ENCODE measurements around the gene ABHD17A. TPM values are rescaled to one million over a fixed set of nuclear protein-coding genes. Genes with fewer than 3 reads are reported as not detected.
A peak's percentile ranks its signal among the peaks of the same experiment; 100 is the strongest.
"Not testable (repeated sequence)": the region's sequence is repeated elsewhere in the genome, so short reads cannot be mapped to it uniquely, and the experiment has no call there.

ABHD17A gene
- total and polyA plus RNA-seq, 2 of the 8 experiments (the other 6 are each of a cell fraction or from before 2014, with no cell fraction given): 41.2 to 87.4 TPM

DNA sequence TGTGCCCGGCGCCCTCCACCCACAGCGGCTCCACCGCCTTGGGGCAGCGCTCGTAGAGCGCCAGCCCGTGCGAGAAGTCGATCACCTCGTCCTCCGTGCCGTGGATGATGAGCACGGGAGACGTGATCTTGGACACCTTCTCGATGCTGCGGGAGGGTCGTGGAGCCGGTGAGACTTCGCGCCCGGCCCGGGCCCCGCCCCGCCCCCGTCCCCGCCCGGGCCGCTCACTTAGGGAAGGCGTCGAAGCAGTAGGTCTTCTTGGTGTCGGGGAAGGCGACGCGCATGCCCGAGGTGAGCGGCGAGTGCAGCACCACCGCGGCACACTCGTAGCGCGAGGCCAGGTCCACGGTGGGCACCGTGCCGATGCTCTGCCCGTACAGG, 8.0 kb downstream of the ABHD17A start:
- H2BK15ac ChIP-seq (ENCODE audit: low read length); H3K27ac ChIP-seq (ENCODE audit: low read depth, low read length); H3K27me3 ChIP-seq (replicated peaks in 1 of 4; ENCODE audit: control insufficient read depth in 3 of 4, extremely low read depth in 1 of 4, insufficient read depth in 3 of 4, low read length in 3 of 4); H4K91ac ChIP-seq (replicated peaks; ENCODE audit: insufficient read length, low read length); H4K5ac ChIP-seq (ENCODE audit: insufficient read length, low read depth, low read length); H2AK5ac ChIP-seq (ENCODE audit: low read depth, low read length); H2AFZ ChIP-seq (ENCODE audit: low read length); H3K4me1 ChIP-seq (replicated peaks in 1 of 4; ENCODE audit: control insufficient read depth in 3 of 4, insufficient read depth in 4 of 4, low read length in 3 of 4); H3K4ac ChIP-seq (replicated peaks; ENCODE audit: insufficient read length, low read depth, low read length); H3K18ac ChIP-seq (ENCODE audit: extremely low read depth, low read length); FAIRE-seq; H3K36me3 ChIP-seq (ENCODE audit: control insufficient read depth in 2 of 4, insufficient read depth in 4 of 4, low read length in 3 of 4); H3K56ac ChIP-seq (replicated peaks; ENCODE audit: insufficient read length, low read depth, low read length); H4K8ac ChIP-seq (ENCODE audit: extremely low read depth, insufficient read depth, low read length); H2BK120ac ChIP-seq (replicated peaks; ENCODE audit: low read depth, low read length); H2BK5ac ChIP-seq (ENCODE audit: low read depth, low read length); H3K23ac ChIP-seq (ENCODE audit: insufficient read length); H3K9me3 ChIP-seq (ENCODE audit: insufficient read depth in 2 of 2, low read depth in 1 of 2, low read length in 1 of 2); H3K14ac ChIP-seq (ENCODE audit: insufficient read length); H3K9ac ChIP-seq (replicated peaks in 1 of 4; ENCODE audit: extremely low read depth in 1 of 4, low read depth in 3 of 4, low read length in 3 of 4); H2BK20ac ChIP-seq (ENCODE audit: low read length); DNase-seq (ENCODE audit: low read depth in 1 of 2, low spot score in 2 of 2); H2BK12ac ChIP-seq (ENCODE audit: low read depth, low read length): not testable (repeated sequence)
- H3K79me1 ChIP-seq (ENCODE audit: low read depth, low read length): peaks cover 10% of the 10 kb centered on the region
- H3K4me3 ChIP-seq (ENCODE audit: extremely low read depth in 1 of 4, insufficient read depth in 2 of 4, low read depth in 3 of 4, low read length in 4 of 4): peak overlapping the region in 2 of 4 experiments; percentile 27 to 87; a peak in 4 of 8 replicates
- 20% methylated on average over 1 of the region's 47 CpGs; no CpG with 5 or more reads in 1 of the 2 experiments for WGBS, 2 experiments (ENCODE audit: extremely low coverage in 1 of 2, insufficient coverage in 1 of 2, insufficient read length in 1 of 2, insufficient replicate concordance in 2 of 2, low coverage in 1 of 2, low lambda C conversion rate in 2 of 2, missing lambda C conversion rate in 1 of 2)
- H3K79me2 ChIP-seq (ENCODE audit: control insufficient read depth in 1 of 2, insufficient read depth in 2 of 2, low read length in 2 of 2): peaks cover 0 to 35% of the 10 kb centered on the region in 2 experiments; a peak in 3 of 4 replicates
- H3K4me2 ChIP-seq (ENCODE audit: insufficient read depth in 1 of 2, low read depth in 2 of 2, low read length in 2 of 2): peak overlapping the region; percentile 74 to 89
- CTCF ChIA-PET (ENCODE audit: partially characterized antibody): interaction anchor here (1.1 to 2.1 kb wide), 7 partner anchors 11 to 53 kb away, joined by 3 to 9 read pairs (median 3); no protein-coding TSS in a partner anchor
- H4K20me1 ChIP-seq (replicated peaks in 1 of 2; ENCODE audit: control insufficient read depth in 1 of 2, insufficient read depth in 2 of 2, low read length in 2 of 2): peaks cover 3 to 12% of the 10 kb centered on the region in 2 experiments
- H3K23me2 ChIP-seq (ENCODE audit: low read depth, low read length): peaks cover 14% of the 10 kb centered on the region
- POLR2A ChIA-PET (ENCODE audit: partially characterized antibody): interaction anchor here (1.3 to 1.6 kb wide), 4 partner anchors 13 to 128 kb away, joined by 3 to 10 read pairs (median 6); partner anchors contain the start of genes ADAT3 and SCAMP4
